ENCODE data around the gene DNAI4. TPM values are rescaled to one million over a fixed set of nuclear protein-coding genes. Genes with fewer than 3 reads are reported as not detected.
A peak's percentile ranks its signal among the peaks of the same experiment; 100 is the strongest.

Gene DNAI4
- total RNA-seq, 4 donors from 2014 or later, result 13.5 to 23.6 (median 17.2) TPM

DNA sequence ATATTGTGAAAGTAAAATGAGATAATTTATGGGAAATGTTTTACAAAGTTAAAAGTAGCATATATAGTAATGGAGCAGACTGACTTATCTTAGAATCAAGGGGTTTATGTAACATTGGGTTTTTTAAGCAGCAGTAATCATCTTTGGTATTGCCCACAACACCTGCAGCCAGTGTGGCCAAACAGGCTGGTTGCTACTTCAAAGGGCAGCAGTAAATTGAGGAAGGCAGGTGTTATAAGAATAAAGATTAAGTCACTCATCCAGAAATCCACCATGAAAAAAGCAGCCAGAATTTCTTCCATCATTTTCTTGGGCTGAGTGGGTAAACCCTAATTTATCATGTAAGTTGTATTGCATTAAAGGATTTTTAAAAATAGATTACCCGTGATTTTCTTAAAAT lies 155.7 kb downstream of the DNAI4 start:
- TF ChIP-seq CTCF (IDR thresholded peaks at IDR 0.05) (no peak), EP300 (IDR thresholded peaks at IDR 0.05) (no peak), POLR2A (IDR thresholded peaks at IDR 0.05) (no peak)
- no peak overlapping the region for H3K27ac ChIP-seq
- no peak overlapping the region for H3K4me3 ChIP-seq
- 86 to 92% methylated on average over 1 of the region's 1 CpG for WGBS, 2 donors
- DNase-seq (ENCODE audit: low spot score in 2 of 2), result no peak
- no peaks in the 10 kb centered on the region for H3K9me3 ChIP-seq
- H3K27me3 ChIP-seq, result no peaks in the 10 kb centered on the region
- H3K36me3 ChIP-seq, result no peaks in the 10 kb centered on the region
- no peaks in the 10 kb centered on the region for H3K4me1 ChIP-seq

GRCh38 chr1:66767626-66768025 lies 157.0 kb downstream of the DNAI4 start:
- H3K9me3 ChIP-seq, result no peaks in the 10 kb centered on the region
- TF ChIP-seq POLR2A (IDR thresholded peaks at IDR 0.05) (no peak), CTCF (IDR thresholded peaks at IDR 0.05) (no peak), EP300 (IDR thresholded peaks at IDR 0.05) (no peak)

DNA sequence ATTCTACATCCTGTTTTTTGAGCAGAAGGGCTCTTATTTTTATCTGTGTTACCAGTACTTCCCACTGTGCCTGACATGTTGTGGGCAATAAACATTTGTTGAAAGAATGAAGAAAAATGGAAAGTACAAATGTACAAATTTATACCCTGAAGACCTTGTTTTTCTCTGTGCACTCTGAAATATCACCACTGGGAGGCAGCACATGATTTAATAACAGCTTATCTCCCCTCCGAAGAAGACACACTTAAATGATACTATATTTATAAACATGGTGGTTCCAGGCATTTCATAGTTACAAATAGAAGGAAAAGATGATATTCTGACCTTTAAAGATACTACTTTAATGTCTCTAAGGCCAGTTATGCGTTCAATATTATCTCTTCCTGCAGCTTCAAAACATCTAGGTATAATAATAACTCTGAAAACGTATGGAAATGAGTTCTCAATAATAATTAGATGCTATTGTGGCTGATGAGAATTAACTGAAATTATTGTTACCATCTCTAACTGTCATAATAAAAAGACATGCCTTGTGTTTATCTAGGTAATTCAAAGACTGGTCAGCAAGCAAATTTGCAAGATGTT lies 159.6 kb downstream of the DNAI4 start:
- peak; percentile 17 to 90 for DNase-seq (ENCODE audit: low spot score in 2 of 2)
- Histone ChIP-seq H3K27ac (no peak overlapping the region), H3K27me3 (no peaks in the 10 kb centered on the region), H3K9me3 (no peaks in the 10 kb centered on the region), H3K4me3 (no peak overlapping the region), H3K36me3 (no peaks in the 10 kb centered on the region), H3K4me1 (no peaks in the 10 kb centered on the region)
- WGBS, 2 donors, result 17 to 23% methylated on average over 3 of the region's 3 CpGs
- TF ChIP-seq EP300 (IDR thresholded peaks at IDR 0.05) (no peak), CTCF (IDR thresholded peaks at IDR 0.05) (peak; percentile 48 to 72 (median 68))

More at GRCh38 chr1:66767626-66768025, 157.0 kb downstream of the DNAI4 start:
- Histone ChIP-seq H3K27me3 (no peaks in the 10 kb centered on the region), H3K4me3 (no peak overlapping the region), H3K27ac (no peak overlapping the region), H3K36me3 (no peaks in the 10 kb centered on the region), H3K4me1 (no peaks in the 10 kb centered on the region)
- DNase-seq (ENCODE audit: low spot score in 2 of 2), result no peak

Other genes starting within 250 kb of the DNAI4 start
- 1 to 10 TPM in 2 of 4 donors, under 1 TPM in 1, not detected in 1; 0.78 to 6.3 (median 4.5) TPM for gene DYNLT5, start 172.4 kb downstream of the DNAI4 start, total RNA-seq
- not detected for gene INSL5, start 123.6 kb downstream of the DNAI4 start, total RNA-seq
- gene MIER1, start 134 bp upstream of the DNAI4 start, total RNA-seq, result 10 to 100 TPM; 25.5 to 43.5 (median 40.1) TPM
- 10 to 100 TPM in 1 of 4 donors, 1 to 10 TPM in 3; 8.7 to 10.5 (median 9.1) TPM for gene SLC35D1, start 129.3 kb upstream of the DNAI4 start, total RNA-seq
- gene C1orf141, start 210.1 kb upstream of the DNAI4 start, total RNA-seq, result not detected
- gene IL23R, start 241.6 kb upstream of the DNAI4 start, total RNA-seq, result not detected

All from tibial nerve (tissue), 4 donors.